Measurements from ENCODE around the gene FBXL20.

The FBXL20 gene

GRCh38 chr17:39223907-39224777 lies 177.3 kb downstream of the FBXL20 start:
- DNase-seq, result no peak

GRCh38 chr17:39222866-39223834 lies 178.3 kb downstream of the FBXL20 start:
- DNase-seq, result no peak

- DNase-seq, result no peak
These were observed 179.3 kb downstream of the FBXL20 start for GRCh38 chr17:39222151-39222550.

GRCh38 chr17:39221572-39221971 lies 179.9 kb downstream of the FBXL20 start:
- DNase-seq, result no peak

GRCh38 chr17:39219647-39220154 lies 181.7 kb downstream of the FBXL20 start:
- no peak for DNase-seq

- DNase-seq, result no peak
These were observed 182.5 kb downstream of the FBXL20 start for GRCh38 chr17:39218906-39219305.

GRCh38 chr17:39217734-39218369 lies 183.6 kb downstream of the FBXL20 start:
- DNase-seq, result no peak

- DNase-seq, result no peak
These were observed 187.6 kb downstream of the FBXL20 start for GRCh38 chr17:39213852-39214251.

- no peak for DNase-seq
These were observed 188.5 kb downstream of the FBXL20 start for GRCh38 chr17:39212841-39213480.

GRCh38 chr17:39212195-39212810 lies 189.1 kb downstream of the FBXL20 start:
- no peak for DNase-seq

- no peak for DNase-seq
These were observed 191.4 kb downstream of the FBXL20 start for GRCh38 chr17:39210093-39210434.

GRCh38 chr17:39209317-39210092 lies 191.9 kb downstream of the FBXL20 start:
- peak; percentile 9 for DNase-seq

GRCh38 chr17:39208893-39209292 lies 192.5 kb downstream of the FBXL20 start:
- peak; percentile 82 for DNase-seq

GRCh38 chr17:39208136-39208535 lies 193.3 kb downstream of the FBXL20 start:
- no peak for DNase-seq

- DNase-seq, result peak; percentile 4
These were observed 196.3 kb downstream of the FBXL20 start for GRCh38 chr17:39205112-39205526.

GRCh38 chr17:39204245-39204644 lies 197.2 kb downstream of the FBXL20 start:
- DNase-seq, result no peak

Measured in MV-4-11 (cell line).